ENCODE measurements around the gene PLXNA4.
A peak's percentile ranks its signal among the peaks of the same experiment; 100 is the strongest.

PLXNA4 gene

DNA sequence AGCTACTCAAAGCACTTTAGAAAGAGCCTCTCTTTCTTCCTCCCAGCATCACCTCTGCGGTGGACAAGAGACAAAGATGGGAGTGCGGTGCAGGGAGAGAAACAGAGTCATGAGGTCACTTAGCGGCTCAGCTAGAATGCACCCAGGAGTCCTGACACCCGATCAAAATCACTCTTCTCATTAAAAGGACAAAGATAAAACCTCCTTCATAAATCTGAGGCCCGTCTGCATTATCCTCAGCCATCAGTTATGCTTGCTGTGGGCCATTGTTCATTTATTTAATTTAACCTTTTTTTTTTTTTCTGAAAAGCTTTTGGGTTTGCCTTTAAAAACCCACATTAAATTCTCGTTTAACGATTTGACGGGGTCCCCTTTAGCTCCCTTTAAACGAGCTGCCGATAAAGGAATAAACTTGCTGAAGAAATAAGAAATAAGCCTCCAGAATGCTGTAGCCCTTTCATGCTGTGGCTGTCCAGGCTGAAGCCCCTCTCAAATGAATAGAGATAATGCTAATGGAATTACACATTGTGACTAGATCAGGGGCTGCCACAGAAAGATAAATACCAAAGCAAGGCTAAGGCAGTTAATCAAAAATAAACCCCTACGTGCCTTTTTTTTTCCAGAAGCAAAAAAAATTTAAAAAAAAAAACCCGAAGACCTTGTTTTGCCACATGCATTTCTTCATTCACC, 16.1 kb upstream of the PLXNA4 start:
- H3K4me3 ChIP-seq (ENCODE audit: low read depth, low read length): no peak overlapping the region
- no peak for DNase-seq (ENCODE audit: low read depth)
- TF ChIP-seq, protein P1, sequence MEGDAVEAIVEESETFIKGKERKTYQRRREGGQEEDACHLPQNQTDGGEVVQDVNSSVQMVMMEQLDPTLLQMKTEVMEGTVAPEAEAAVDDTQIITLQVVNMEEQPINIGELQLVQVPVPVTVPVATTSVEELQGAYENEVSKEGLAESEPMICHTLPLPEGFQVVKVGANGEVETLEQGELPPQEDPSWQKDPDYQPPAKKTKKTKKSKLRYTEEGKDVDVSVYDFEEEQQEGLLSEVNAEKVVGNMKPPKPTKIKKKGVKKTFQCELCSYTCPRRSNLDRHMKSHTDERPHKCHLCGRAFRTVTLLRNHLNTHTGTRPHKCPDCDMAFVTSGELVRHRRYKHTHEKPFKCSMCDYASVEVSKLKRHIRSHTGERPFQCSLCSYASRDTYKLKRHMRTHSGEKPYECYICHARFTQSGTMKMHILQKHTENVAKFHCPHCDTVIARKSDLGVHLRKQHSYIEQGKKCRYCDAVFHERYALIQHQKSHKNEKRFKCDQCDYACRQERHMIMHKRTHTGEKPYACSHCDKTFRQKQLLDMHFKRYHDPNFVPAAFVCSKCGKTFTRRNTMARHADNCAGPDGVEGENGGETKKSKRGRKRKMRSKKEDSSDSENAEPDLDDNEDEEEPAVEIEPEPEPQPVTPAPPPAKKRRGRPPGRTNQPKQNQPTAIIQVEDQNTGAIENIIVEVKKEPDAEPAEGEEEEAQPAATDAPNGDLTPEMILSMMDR (IDR thresholded peaks at IDR 0.05; ENCODE audit: low read depth, low read length, missing control alignments): no peak

DNA sequence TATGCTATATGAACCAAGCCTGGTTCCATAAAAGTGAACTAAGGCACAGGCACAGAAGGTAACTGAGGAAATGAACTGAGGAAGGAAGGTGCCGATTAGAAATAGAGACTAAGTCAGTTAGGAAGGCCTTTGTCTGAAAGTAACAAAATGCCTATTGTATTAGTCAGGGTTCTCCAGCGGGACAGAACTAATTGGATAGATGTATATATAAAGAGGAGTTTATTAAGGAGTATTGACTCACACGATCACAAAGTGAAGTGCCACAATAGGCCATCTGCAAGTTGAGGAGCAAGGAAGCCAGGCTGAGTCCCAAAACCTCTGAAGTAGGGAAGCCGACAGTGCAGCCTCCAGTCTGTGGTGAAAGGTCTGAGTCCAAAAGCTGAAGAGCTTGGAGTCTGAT, 13.9 kb upstream of the PLXNA4 start:
- no peak for DNase-seq (ENCODE audit: low read depth)
- TF ChIP-seq, protein P1 (IDR thresholded peaks at IDR 0.05; ENCODE audit: low read depth, low read length, missing control alignments): no peak
- H3K4me3 ChIP-seq (ENCODE audit: low read depth, low read length): no peak overlapping the region

DNA sequence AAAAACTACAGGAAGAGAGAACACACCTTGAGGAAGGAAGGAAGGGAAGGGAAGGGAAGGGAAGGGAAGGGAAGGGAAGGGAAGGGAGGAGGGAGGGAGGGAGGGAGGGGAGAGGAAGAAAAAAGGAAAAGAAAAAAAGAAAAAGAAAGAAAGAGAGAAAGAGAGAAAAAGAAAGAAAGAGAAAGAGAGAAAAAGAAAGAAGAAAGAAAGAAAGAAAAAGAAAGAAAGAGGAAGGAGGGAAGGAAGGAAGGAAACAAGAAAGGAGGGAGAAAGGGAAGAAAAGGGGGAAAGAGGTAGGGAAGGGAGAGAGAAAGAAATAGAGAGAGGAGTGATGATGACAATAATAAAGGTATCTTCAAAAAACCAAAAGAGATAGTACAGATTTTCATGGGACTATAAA, 12.3 kb upstream of the PLXNA4 start:
- no peak for DNase-seq (ENCODE audit: low read depth)

DNA sequence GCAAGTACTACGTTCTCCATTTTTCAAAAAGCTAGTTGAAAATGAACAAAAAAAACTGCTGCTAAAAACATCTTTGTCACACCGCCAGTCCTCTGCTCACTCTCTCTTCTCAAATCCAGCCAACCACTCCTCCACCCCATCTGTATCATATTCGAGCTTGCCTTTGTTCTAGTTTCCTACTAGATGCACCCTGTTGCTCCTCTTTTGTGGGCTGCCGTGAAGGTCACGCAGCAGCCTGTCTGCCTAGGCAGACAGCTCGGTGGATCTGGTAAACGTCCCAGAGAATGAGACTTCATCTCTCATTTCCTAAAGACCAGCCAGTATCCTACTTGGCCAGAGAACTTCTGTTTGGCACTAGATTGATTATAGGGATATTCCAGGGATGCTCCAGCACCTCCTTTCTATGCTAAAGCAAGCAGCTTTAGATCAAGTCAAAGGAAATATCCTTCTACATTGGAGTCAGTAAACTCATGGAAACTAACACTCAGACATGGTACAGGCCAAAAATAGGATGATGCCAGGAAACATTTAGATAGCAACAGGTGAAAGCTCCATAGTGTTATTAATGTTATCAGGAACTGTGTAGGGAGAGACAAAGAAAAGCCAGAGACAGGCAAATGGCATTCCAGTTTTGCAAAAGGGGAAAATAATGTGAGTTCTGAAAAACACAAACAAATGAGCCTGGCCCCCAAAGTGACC, 8.7 kb upstream of the PLXNA4 start:
- TF ChIP-seq, protein P1 (IDR thresholded peaks at IDR 0.05; ENCODE audit: low read depth, low read length, missing control alignments): no peak
- no peak overlapping the region for H3K4me3 ChIP-seq (ENCODE audit: low read depth, low read length)
- no peak for DNase-seq (ENCODE audit: low read depth)

More for the DNA sequence above, 12.3 kb upstream of the PLXNA4 start:
- no peak overlapping the region for H3K4me3 ChIP-seq (ENCODE audit: low read depth, low read length)
- TF ChIP-seq, protein P1 (IDR thresholded peaks at IDR 0.05; ENCODE audit: low read depth, low read length, missing control alignments): no peak

DNA sequence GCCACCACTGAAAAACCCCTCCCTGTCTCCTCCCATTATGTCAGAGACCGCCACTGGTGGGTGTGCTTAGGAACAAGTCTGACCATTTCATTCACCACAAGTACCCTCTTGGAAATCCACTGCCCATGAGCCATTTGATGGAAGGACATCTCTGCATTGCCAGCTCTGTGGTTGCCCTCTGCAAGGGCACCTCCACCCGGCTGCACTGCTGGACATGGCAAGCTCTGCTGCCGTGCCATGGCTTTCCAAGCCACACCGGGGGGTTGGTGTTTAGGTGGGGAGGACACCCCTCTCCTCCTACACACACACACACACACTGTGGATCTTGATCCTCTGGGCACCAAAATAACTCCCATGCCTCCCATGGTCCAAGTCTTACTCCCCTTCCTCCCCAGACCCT, 5.2 kb upstream of the PLXNA4 start:
- TF ChIP-seq, protein P1 (IDR thresholded peaks at IDR 0.05; ENCODE audit: low read depth, low read length, missing control alignments): no peak
- no peak for DNase-seq (ENCODE audit: low read depth)
- H3K4me3 ChIP-seq (ENCODE audit: low read depth, low read length): no peak overlapping the region

DNA sequence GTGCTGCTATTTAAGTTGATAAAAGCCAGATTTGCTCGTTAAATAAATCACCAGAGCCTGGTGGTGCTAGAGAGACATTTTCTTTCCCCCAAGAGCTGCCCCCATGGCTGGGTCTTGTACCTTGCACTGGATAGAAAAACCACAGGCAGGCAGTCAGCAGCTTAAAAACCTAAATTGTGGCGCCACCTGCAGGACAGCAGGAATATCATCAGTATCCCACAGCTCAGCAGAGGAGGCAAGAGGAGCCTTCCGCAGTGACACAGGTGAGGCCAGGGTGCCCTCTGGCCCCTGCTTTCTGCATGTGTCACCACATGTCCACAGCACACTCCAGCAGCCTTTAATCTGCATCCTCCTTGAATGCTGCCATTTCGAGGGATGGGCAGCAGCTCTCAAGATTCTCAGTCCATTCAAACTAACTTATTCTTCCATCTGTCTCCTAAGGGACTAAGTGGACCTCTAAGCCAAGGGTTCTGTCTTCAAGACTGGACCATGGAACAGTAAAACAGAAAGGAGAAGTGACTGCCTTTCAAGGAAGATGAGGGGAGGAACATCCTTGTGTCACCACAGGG, 4.5 kb upstream of the PLXNA4 start:
- no peak overlapping the region for H3K4me3 ChIP-seq (ENCODE audit: low read depth, low read length)
- TF ChIP-seq, protein P1 (IDR thresholded peaks at IDR 0.05; ENCODE audit: low read depth, low read length, missing control alignments): peak; percentile 78
- DNase-seq (ENCODE audit: low read depth): peak; percentile 25
